Cardiac septum (tissue), 1 donor: ENCODE measurements around the gene STK11IP. TPM values are rescaled to one million over a fixed set of nuclear protein-coding genes. Genes with fewer than 3 reads are reported as not detected.

Experiments
- DNase-seq: peaks from one replicate; pipeline ENCODE4 v3.0.0-alpha.2; 2020; ENCODE audit warnings: low spot score
- intact Hi-C: fragments of 100-400 bp; cut with DNase I; formaldehyde crosslinking; loops from one replicate; pipeline ENCODE4 v1.14.0; 2022
- total RNA-seq: library from RNA; stranded (reverse); fragmentation: NEBNext Ultra II Directional; extraction: Animal tissue kit (Norgen Biotek cat#: 25700); gene quantifications from one replicate; pipeline ENCODE4 v1.2.1, GENCODE V29; 2021
- donor health status: DM: no; HTN: no; CAD: no.

STK11IP gene
- total RNA-seq, 1 donor from 2014 or later: 20.2 TPM

DNA sequence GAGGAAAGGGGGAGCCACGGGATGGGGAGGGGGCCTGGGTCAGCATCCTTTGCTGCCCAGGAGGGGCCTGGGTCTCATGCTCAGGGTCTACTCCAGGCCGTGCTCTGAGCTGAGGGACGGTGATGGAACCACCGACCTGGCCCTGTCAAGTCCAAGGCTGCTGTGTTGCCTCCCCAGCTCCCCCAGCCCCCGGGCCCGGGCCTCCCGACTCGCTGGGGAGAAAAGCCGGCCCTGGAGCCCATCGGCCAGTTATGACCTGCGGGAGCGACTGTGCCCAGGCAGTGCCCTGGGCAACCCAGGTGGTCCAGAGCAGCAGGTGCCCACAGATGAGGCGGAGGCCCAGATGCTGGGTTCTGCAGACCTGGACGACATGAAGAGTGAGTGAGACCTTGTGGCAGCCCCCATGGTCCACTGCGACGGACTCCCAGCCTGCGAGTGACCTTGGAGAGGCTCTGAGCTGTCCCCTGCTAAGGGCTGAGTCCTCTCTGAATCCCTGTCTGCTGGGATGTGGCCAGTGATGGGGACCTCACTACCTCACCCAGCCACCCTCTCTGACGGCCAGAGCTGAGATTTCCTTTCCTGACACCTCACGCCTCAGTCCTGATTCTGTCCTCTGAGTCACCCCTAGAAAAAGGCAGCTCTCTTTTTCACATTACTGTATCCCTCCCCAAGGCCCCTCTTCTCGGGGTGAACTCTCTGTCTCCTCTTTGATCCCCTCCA, 32.5 kb downstream of the STK11IP start:
- DNase-seq: peak; percentile 87
- intact Hi-C loops: loop anchor here (1.0 to 5.0 kb wide), 3 partner anchors 14 to 223 kb away; no protein-coding TSS in a partner anchor

DNA sequence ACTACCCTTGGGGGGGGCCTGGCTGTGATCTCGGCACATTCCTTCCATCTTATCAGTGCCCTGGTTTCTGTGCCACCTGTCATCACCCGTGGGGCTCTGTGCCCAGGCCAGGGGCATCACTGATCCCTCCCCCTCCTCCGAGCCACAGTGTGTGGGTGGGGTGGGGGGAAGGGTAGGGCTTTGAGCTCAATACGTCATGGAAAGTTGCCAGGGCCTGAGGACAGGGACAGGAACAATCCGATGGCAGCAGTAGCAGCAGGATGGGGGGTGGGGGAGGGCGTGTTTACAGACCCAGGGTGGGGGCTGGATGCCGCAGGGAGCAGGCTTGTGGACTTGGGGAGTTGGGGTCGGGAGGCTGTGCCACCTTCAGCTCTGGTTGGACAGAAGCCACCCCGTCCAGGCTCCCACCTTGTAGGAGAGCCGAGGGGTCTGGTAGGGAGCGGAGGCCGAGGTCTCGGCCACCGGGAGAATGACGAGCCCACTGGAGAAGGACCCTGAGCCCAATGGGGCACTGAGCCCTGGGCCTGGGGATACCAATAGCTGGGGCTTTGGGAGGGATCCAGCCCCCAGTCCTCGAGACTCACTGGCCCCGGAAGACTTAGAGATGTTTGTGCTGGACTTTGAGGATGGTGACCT, 33.2 kb downstream of the STK11IP start:
- DNase-seq: peak; percentile 90
- intact Hi-C loops: loop anchor here (1.0 to 5.0 kb wide), 3 partner anchors 14 to 224 kb away; no protein-coding TSS in a partner anchor

DNA sequence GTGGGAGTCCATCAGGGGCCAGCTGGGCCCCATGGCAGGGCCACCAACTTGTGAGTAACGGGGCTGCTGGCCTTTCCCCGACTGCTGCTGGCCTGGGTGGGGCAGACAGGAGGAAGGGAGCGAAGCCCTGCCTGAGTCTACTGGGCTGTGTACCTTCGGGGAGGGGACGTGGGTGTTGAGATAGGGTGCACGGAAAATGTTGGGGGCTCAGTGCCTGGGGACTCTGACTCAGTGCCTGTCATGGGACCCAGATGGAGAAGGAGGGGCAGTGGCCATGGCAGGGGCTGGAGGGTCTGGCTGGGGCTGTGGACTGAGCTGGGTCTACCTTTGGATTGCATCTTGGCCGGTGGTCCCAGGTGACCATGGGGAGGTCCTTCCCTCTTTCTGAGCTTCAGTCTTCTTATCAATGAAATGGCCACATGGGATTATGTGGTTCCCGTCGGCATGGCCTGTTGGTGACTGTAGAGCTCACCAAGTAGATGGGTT, 33.8 kb downstream of the STK11IP start:
- DNase-seq: peak; percentile 76

DNA sequence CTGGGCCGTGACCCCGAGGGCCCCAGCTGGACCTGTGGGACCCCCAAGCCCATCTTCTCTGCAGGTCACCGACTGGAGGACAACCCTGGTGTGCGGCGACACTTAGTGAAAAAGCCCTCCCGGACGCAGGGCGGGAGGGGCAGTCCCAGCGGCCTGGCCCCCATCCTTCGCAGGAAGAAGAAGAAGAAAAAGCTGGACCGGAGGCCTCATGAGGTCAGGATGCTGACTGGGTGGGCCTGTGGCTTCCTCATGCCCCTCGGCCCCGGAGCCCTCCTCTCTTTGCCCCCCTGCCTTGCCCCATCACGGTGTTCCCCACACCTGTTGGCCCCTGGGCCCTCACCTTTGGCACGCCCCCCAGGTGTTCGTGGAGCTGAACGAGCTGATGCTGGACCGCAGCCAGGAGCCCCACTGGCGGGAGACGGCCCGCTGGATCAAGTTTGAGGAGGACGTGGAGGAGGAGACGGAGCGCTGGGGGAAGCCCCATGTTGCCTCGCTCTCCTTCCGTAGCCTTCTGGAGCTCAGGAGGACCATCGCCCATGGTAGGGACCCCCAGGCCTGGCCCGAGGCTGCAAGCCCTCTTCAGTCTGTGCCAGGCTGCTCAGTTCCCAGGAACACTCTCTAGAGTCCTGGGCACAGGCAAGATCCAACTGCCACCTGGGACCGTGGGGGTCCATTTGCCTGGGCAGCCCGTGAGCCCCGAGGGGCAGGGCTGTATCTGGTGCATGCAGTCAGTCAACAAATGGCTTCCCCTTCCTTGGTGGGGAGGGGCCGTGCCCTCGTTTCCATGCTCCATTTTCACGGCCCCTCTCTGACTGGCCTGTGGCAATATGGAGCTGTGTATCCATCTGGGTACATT, 34.5 kb downstream of the STK11IP start:
- intact Hi-C loops: loop anchor here (2.0 to 5.0 kb wide), 2 partner anchors 13 to 225 kb away; no protein-coding TSS in a partner anchor
- DNase-seq: peak; percentile 72

More for the DNA sequence above, 33.8 kb downstream of the STK11IP start:
- intact Hi-C loops: loop anchor here (2.0 to 5.0 kb wide), 2 partner anchors 13 to 224 kb away; no protein-coding TSS in a partner anchor

DNA sequence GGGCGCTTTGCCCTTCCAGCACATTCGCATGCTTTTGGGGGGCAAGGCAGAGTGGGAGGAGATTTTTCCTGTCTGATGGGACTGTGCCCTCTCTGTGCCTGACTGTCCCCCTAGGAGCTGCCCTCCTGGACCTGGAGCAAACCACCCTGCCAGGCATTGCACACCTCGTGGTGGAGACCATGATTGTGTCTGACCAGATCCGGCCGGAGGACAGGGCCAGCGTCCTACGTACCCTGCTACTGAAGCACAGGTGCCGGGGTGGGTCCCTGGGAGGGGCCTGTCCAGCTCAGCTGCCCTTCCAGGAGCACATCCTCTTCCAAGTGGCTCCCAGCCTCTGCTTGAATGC, 35.1 kb downstream of the STK11IP start:
- DNase-seq: no peak

DNA sequence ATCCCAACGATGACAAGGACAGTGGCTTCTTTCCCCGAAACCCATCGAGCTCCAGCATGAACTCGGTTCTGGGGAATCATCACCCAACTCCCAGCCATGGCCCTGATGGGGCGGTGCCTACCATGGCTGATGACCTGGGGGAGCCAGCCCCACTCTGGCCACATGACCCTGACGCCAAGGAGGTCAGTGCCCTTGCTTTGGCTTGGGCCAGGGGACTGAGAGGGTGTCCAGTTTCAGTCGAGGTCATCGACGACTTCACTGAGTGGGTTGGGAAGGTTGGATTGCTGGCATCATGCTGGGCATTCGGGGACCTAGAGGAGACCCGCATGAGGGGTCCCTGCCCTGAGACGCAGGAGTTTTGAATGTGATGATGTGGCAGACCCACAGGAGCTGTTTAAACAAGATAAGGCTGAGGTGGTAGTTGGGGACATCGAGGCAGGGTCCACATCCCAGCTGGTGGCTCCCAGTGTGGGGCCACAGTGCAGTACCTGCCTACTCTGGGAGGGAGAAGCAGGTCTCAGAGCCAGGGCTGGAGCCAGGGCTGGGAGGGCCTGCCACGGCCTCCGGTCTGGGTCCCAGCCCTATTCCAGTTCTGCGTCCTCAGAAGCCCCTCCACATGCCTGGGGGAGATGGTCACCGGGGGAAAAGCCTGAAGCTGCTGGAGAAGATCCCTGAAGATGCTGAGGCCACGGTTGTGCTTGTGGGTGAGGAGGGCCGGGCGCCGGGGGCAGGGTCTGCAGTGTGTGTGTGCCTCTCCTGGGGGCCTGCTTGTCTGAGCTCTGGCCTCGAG, 35.8 kb downstream of the STK11IP start:
- intact Hi-C loops: loop anchor here (5.0 kb wide), 1 partner anchor 226 kb away; no protein-coding TSS in a partner anchor

More for the DNA sequence above, 35.1 kb downstream of the STK11IP start:
- intact Hi-C loops: loop anchor here (5.0 kb wide), 1 partner anchor 225 kb away; no protein-coding TSS in a partner anchor

DNA sequence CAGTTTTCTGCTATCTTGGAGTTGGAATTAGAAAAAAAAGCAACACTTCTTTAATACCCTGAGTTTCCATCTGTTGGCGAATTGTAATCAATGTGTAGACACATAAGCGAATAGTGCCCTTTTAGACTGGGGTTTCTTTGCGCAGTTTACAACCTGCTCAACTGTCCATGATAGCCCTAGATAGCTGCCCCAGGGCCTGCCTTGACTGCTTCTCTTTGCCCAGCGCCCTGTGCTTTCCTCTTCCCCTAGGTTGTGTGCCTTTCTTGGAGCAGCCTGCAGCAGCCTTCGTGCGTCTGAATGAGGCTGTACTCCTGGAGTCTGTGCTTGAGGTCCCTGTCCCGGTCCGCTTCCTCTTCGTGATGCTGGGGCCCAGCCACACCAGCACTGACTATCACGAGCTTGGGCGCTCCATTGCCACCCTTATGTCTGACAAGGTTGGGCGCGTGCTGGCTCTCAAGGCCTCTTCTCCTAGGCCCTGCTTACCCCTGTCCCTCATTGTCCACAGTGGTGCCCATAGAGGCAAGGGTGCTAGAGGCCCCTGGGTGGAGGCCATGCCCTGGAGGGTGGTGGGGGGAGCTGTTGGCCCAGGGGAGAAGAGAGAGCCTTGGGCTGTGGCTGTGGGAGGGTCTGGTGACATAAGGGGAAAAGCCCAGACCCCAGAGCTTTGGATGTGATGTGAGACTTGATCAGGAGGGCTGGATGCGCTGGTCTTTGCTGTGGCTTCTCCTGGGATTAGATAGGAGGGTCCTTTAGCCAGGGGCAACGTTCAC, 36.7 kb downstream of the STK11IP start:
- intact Hi-C loops: loop anchor here (5.0 kb wide), 1 partner anchor 227 kb away; no protein-coding TSS in a partner anchor
- DNase-seq: no peak

More for the DNA sequence above, 35.8 kb downstream of the STK11IP start:
- DNase-seq: no peak

DNA sequence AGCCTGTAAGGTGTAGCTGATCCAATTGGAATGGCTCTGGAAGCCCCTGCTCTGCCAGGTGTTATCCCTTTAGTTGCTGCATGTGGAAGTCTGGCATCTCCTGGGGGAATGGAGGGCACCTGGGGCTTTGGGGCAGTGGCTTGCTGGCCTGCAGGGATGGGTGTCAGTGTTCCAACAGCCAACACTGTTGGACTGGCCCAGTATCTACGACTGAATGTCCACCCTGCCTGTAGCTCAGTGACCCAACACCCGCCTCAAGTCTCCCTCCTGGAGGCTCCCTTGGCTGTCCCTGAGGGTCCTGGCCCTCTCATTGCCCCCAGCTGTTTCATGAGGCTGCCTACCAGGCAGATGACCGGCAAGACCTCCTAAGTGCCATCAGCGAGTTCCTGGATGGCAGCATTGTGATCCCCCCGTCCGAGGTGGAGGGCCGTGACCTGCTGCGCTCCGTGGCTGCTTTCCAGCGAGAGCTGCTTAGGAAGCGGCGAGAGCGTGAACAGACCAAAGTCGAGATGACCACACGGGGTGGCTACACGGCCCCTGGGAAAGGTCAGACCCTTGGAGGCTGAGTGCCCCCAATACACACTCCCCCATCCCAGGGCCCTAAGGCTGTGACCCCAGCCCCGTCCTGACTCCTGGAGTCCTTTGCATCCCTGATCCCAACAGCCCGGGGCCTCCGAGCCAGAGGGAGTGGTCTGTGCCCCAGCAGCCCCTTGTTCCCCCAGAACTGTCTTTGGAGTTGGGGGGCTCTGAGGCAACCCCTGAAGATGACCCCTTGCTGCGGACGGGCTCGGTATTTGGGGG, 37.5 kb downstream of the STK11IP start:
- intact Hi-C loops: loop anchor here (5.0 kb wide), 1 partner anchor 228 kb away; no protein-coding TSS in a partner anchor
- DNase-seq: peak; percentile 72

DNA sequence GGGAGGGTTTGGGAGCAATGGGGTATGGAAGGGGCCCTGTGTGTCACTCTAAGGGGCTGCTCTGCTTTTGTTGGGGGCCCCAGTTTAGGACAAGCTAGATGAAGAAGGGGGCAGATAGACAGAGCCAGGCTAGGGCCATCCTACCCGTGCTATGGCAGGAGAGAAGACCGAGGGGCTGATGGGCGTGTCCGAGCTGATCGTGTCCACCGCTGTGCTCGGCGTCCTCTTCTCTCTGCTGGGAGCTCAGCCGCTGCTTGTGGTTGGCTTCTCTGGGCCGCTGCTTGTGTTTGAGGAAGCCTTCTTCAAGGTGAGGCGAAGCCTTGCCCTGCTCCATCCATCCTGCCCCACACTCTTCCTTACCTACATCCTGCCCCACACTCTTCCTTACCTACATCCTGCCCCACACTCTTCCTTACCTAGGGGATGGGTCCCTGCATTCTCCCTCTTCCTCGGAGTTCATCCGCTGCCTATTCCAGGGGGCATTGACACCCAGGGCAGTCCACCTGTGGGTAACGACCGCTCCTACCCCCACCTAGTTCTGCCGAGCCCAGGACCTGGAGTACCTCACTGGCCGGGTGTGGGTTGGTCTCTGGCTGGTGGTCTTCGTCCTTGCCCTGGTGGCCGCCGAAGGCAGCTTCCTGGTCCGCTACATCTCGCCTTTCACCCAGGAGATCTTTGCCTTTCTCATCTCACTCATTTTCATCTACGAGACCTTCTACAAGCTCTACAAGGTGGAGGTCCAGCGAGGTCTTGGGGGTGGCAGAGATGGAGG, 38.7 kb downstream of the STK11IP start:
- intact Hi-C loops: no loop called here
- DNase-seq: no peak

DNA sequence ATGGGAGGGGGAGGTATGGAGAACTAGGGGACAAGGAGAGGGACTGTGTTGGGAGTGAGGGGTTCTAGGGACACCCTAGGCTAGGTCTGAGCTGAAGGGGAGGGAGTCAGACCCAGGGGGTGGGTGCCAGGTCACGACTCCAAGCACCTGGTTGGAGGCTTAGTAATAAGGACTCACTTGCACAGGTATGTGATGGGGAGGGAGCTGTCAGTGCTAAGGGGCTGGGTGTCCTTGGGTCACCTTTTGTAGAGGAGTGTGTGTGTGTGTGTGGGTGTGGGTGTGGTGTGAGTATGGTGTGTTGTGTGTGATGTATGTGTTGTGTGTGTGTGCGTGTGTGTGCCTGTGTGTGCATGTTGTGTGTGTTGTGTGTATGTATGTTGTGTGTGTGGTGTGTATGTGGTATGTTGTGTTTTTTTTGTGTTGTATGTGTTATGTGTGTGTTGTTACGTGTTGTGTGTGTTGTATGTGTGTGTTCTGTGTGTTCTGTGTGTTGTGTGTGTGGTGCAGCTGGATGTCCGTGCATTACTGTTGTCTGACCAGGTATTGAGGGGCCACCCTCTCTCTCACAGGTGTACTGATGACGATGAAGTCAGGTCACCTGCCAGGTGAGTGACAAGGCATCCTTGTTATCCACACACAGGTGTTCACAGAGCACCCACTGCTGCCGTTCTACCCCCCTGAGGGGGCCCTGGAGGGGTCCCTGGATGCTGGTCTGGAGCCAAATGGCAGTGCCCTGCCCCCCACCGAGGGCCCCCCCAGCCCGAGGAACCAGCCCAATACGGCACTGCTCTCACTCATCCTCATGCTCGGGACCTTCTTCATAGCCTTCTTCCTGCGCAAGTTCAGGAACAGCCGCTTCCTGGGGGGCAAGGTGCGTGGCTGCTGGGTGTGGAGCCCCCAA, 39.5 kb downstream of the STK11IP start:
- intact Hi-C loops: no loop called here
- DNase-seq: no peak

DNA sequence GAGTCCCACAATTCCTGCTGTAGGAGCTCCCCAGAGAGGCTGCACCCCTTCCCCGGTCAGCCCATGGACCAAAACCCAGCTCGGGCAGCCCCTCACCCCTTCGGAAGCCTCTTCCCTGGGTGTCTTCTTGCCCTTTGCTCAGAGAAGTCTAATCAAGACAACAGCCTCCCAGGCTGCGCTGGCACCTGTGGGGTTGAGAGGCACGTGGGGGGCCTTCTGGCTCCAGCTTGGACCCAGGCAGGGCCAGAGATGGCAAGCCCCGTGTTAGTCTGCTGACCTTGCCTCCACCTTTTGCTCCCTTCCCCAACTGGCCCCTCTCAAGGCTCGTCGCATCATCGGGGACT, 40.2 kb downstream of the STK11IP start:
- DNase-seq: no peak
- intact Hi-C loops: no loop called here

DNA sequence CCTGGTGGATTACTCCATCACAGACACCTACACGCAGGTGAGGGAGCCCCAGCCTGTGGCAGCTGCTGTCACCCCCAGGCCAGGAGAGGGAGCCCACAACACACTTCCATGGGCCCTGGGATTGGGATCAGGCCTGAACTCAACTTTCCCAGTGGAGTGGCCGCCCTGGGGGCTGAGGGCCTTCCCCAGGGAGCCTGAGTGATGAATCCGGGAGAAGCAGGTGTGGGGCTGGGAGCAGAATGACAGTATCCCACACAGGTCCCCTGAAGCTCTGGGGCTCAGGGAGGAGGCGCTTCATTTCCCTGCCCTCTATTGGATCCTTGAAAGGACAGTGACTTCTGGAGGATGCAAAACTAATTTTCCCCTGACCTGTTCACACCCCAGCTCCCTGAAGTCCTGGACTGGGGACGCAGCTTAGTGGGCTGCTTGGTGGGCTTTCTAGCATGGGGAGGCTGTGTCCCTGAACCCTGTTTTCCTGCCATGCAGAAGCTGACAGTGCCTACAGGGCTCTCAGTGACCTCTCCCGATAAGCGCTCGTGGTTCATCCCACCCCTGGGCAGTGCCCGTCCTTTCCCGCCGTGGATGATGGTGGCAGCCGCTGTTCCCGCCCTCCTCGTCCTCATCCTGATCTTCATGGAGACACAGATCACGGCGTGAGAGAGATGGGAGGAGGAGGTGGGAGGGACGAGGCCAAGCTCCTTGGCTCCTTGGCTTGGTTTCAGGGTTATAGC, 40.7 kb downstream of the STK11IP start:
- intact Hi-C loops: no loop called here
- DNase-seq: no peak

DNA sequence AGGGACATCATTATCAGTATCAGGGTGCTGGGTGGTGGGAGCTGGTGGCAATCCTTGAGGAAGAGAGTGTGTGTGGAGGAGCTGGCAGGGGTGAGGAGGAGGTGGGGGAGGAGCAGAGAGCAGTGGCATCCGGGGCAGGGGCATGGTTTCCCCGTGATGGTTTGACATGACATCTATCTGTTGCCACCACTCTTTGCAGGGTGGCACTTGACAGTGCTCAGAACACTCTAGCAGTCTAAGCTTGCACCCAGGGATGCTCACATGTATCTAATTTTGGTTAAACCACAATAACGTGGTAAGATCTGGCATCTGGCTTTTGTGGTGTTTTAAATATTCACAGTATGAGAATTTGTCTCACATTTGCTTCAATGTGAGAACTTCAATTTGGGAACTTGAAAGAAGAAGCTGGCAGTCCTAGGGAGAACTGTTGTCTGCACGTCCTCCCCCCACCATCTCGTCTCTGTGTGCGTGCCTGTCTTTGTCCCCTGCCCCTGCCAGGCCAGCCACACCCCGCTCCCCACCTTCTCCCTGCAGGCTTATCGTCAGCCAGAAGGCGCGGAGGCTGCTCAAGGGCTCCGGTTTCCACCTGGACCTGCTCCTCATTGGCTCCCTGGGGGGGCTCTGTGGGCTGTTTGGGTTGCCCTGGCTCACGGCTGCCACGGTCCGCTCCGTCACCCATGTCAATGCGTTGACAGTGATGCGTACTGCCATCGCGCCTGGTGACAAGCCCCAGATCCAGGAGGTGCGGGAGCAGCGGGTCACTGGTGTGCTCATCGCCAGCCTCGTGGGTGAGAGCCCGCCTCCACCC, 41.5 kb downstream of the STK11IP start:
- no peak for DNase-seq
- intact Hi-C loops: loop anchor here (1.0 kb wide), 1 partner anchor 25 kb away; no protein-coding TSS in a partner anchor
